Karpas-422 (cell line): ENCODE data around the gene PNPO. TPM values are rescaled to one million over a fixed set of nuclear protein-coding genes. Genes with fewer than 3 reads are reported as not detected.
"Not testable (repeated sequence)": the region's sequence is repeated elsewhere in the genome, so short reads cannot be mapped to it uniquely, and the experiment has no call there.

Experiments used
- DNase-seq: peaks from one replicate; pipeline ENCODE4 v3.0.0-alpha.2; 2015
- H2AFZ ChIP-seq: fragments of 200-600 bp; sonication (generic); 2 replicates; pipeline ENCODE4 v1.6.1; 2014; ENCODE audit warnings: antibody characterized with exemption, low read length, mixed read lengths
- H3K27ac ChIP-seq: fragments of 200-600 bp; sonication (generic); 2 replicates; pipeline ENCODE4 v1.5.1; 2014; ENCODE audit warnings: mild to moderate bottlenecking, low read length, moderate library complexity
- H3K27me3 ChIP-seq: fragments of 200-600 bp; sonication (generic); 2 replicates; pipeline ENCODE4 v1.6.1; 2014; ENCODE audit warnings: low read length, mixed read lengths
- H3K36me3 ChIP-seq: fragments of 200-600 bp; sonication (generic); 2 replicates; pipeline ENCODE4 v1.6.1; 2014; ENCODE audit warnings: low read length, mixed read lengths; ENCODE audit not compliant: insufficient read depth
- H3K4me1 ChIP-seq: fragments of 200-600 bp; sonication (generic); 2 replicates; pipeline ENCODE4 v1.6.1; 2014; ENCODE audit warnings: mild to moderate bottlenecking, low read length, mixed read lengths
- H3K4me2 ChIP-seq: fragments of 200-600 bp; sonication (generic); 2 replicates; pipeline ENCODE4 v1.6.1; 2014; ENCODE audit warnings: low read length, low read depth, mild to moderate bottlenecking; ENCODE audit not compliant: poor library complexity, severe bottlenecking
- H3K4me3 ChIP-seq: fragments of 200-600 bp; sonication (generic); 2 replicates; pipeline ENCODE4 v1.5.1; 2014; ENCODE audit warnings: mild to moderate bottlenecking, antibody characterized with exemption, low read length, mixed read lengths
- H3K79me2 ChIP-seq: fragments of 200-600 bp; sonication (generic); 2 replicates; pipeline ENCODE4 v1.6.1; 2014; ENCODE audit warnings: mild to moderate bottlenecking, low read length, mixed read lengths
- H3K9ac ChIP-seq: fragments of 200-600 bp; sonication (generic); 2 replicates; pipeline ENCODE4 v1.6.0; 2014; ENCODE audit warnings: low read length
- H3K9me2 ChIP-seq: fragments of 200-600 bp; sonication (generic), shearing (Covaris generic); replicated peaks from 2 replicates; pipeline ENCODE4 v1.6.0; 2014; ENCODE audit warnings: mild to moderate bottlenecking, low read length, moderate library complexity; ENCODE audit not compliant: insufficient read depth
- H3K9me3 ChIP-seq: fragments of 300-700, 200-600 bp; sonication (generic); 2 replicates; pipeline ENCODE4 v1.6.1; 2014; ENCODE audit warnings: low read length, mixed read lengths
- H4K20me1 ChIP-seq: fragments of 200-600 bp; sonication (generic); 2 replicates; pipeline ENCODE4 v1.6.1; 2014; ENCODE audit warnings: mild to moderate bottlenecking, antibody characterized with exemption, low read length, low read depth; ENCODE audit not compliant: insufficient read depth
- total RNA-seq: library from RNA; depleted of rRNA; stranded (reverse); fragments of >200 nt; shearing (Covaris generic); gene quantifications from 2 replicates; pipeline ENCODE4 v1.2.3, GENCODE V29; 2014; ENCODE audit warnings: low replicate concordance

The PNPO gene
- total RNA-seq, 1 experiment from 2014 or later, result 26.8 TPM

- no peaks in the 10 kb centered on the region for H3K9me3 ChIP-seq
- no peak overlapping the region for H3K4me3 ChIP-seq
- no peak overlapping the region for H3K9ac ChIP-seq
- peaks cover 4% of the 10 kb centered on the region; the same call in 1 of the 2 replicates for H3K36me3 ChIP-seq
- H3K4me2 ChIP-seq, result no peak overlapping the region
- no peaks in the 10 kb centered on the region for H4K20me1 ChIP-seq
- H3K9me2 ChIP-seq, result no peaks in the 10 kb centered on the region
- no peaks in the 10 kb centered on the region for H3K79me2 ChIP-seq
- no peaks in the 10 kb centered on the region for H3K4me1 ChIP-seq
- DNase-seq, result no peak
- H2AFZ ChIP-seq, result no peak overlapping the region
- H3K27me3 ChIP-seq, result no peaks in the 10 kb centered on the region
- no peak overlapping the region for H3K27ac ChIP-seq
These were observed 16.3 kb upstream of the PNPO start for GRCh38 chr17:47924785-47925677.

- H3K79me2 ChIP-seq, result no peaks in the 10 kb centered on the region
- no peaks in the 10 kb centered on the region for H3K9me2 ChIP-seq
- H3K9me3 ChIP-seq, result no peaks in the 10 kb centered on the region
- H3K27ac ChIP-seq, result no peak overlapping the region
- DNase-seq, result no peak
- peaks cover 4% of the 10 kb centered on the region; the same call in 1 of the 2 replicates for H3K36me3 ChIP-seq
- no peaks in the 10 kb centered on the region for H3K4me1 ChIP-seq
- H3K4me3 ChIP-seq, result no peak overlapping the region
- H3K27me3 ChIP-seq, result no peaks in the 10 kb centered on the region
- H4K20me1 ChIP-seq, result no peaks in the 10 kb centered on the region
- H3K9ac ChIP-seq, result no peak overlapping the region
- no peak overlapping the region for H2AFZ ChIP-seq
- no peak overlapping the region for H3K4me2 ChIP-seq
These were observed 15.7 kb upstream of the PNPO start for GRCh38 chr17:47925678-47925988.

- no peaks in the 10 kb centered on the region for H3K4me1 ChIP-seq
- no peak overlapping the region for H3K9ac ChIP-seq
- no peak overlapping the region for H2AFZ ChIP-seq
- H4K20me1 ChIP-seq, result no peaks in the 10 kb centered on the region
- no peaks in the 10 kb centered on the region for H3K9me2 ChIP-seq
- H3K4me3 ChIP-seq, result no peak overlapping the region
- no peaks in the 10 kb centered on the region for H3K79me2 ChIP-seq
- peaks cover 4% of the 10 kb centered on the region; the same call in 1 of the 2 replicates for H3K36me3 ChIP-seq
- H3K27ac ChIP-seq, result no peak overlapping the region
- no peaks in the 10 kb centered on the region for H3K27me3 ChIP-seq
- no peak for DNase-seq
- no peak overlapping the region for H3K4me2 ChIP-seq
- no peaks in the 10 kb centered on the region for H3K9me3 ChIP-seq
These were observed 13.5 kb upstream of the PNPO start for GRCh38 chr17:47927821-47928400.

GRCh38 chr17:47928415-47928814, 13.0 kb upstream of the PNPO start:
- Histone ChIP-seq H3K36me3 (no peaks in the 10 kb centered on the region), H3K4me3 (no peak overlapping the region), H4K20me1 (no peaks in the 10 kb centered on the region), H3K27me3 (no peaks in the 10 kb centered on the region), H2AFZ (no peak overlapping the region), H3K9ac (no peak overlapping the region), H3K79me2 (no peaks in the 10 kb centered on the region), H3K9me3 (no peaks in the 10 kb centered on the region), H3K27ac (no peak overlapping the region), H3K4me2 (no peak overlapping the region), H3K4me1 (no peaks in the 10 kb centered on the region), H3K9me2 (no peaks in the 10 kb centered on the region)
- DNase-seq, result no peak

GRCh38 chr17:47929218-47930000, 12.0 kb upstream of the PNPO start:
- H3K4me1 ChIP-seq, result no peaks in the 10 kb centered on the region
- no peaks in the 10 kb centered on the region for H3K27me3 ChIP-seq
- no peak overlapping the region for H3K9ac ChIP-seq
- H3K9me2 ChIP-seq, result no peaks in the 10 kb centered on the region
- H3K36me3 ChIP-seq, result no peaks in the 10 kb centered on the region
- DNase-seq, result no peak
- H3K4me2 ChIP-seq, result no peak overlapping the region
- no peak overlapping the region for H2AFZ ChIP-seq
- H3K4me3 ChIP-seq, result no peak overlapping the region
- no peaks in the 10 kb centered on the region for H3K9me3 ChIP-seq
- no peaks in the 10 kb centered on the region for H3K79me2 ChIP-seq
- no peaks in the 10 kb centered on the region for H4K20me1 ChIP-seq
- H3K27ac ChIP-seq, result no peak overlapping the region

- Histone ChIP-seq H3K9me3 (no peaks in the 10 kb centered on the region), H3K79me2 (no peaks in the 10 kb centered on the region), H4K20me1 (no peaks in the 10 kb centered on the region), H3K4me1 (0 out of 2 replicates have a peak, but pooled peaks cover 2% of the 10 kb centered on the region), H3K4me3 (no peak overlapping the region), H3K36me3 (no peaks in the 10 kb centered on the region), H3K9me2 (no peaks in the 10 kb centered on the region), H3K4me2 (no peak overlapping the region), H2AFZ (no peak overlapping the region), H3K27ac (no peak overlapping the region), H3K27me3 (no peaks in the 10 kb centered on the region), H3K9ac (no peak overlapping the region)
- no peak for DNase-seq
These were observed 9.5 kb upstream of the PNPO start for GRCh38 chr17:47931848-47932247.

- H3K4me2 ChIP-seq, result no peak overlapping the region
- no peak overlapping the region for H3K27ac ChIP-seq
- H3K9me3 ChIP-seq, result no peaks in the 10 kb centered on the region
- H3K79me2 ChIP-seq, result no peaks in the 10 kb centered on the region
- H4K20me1 ChIP-seq, result no peaks in the 10 kb centered on the region
- H3K36me3 ChIP-seq, result no peaks in the 10 kb centered on the region
- DNase-seq, result no peak
- H2AFZ ChIP-seq, result no peak overlapping the region
- no peaks in the 10 kb centered on the region for H3K9me2 ChIP-seq
- no peak overlapping the region for H3K9ac ChIP-seq
- H3K4me3 ChIP-seq, result no peak overlapping the region
- H3K4me1 ChIP-seq, result 0 out of 2 replicates have a peak, but pooled peaks cover 4% of the 10 kb centered on the region
- no peaks in the 10 kb centered on the region for H3K27me3 ChIP-seq
These were observed 6.5 kb upstream of the PNPO start for GRCh38 chr17:47934856-47935255.

GRCh38 chr17:47935468-47935867, 5.9 kb upstream of the PNPO start:
- not testable (repeated sequence) for H3K4me1 ChIP-seq, H3K27me3 ChIP-seq, H3K9me3 ChIP-seq, H3K27ac ChIP-seq, H4K20me1 ChIP-seq, H3K9me2 ChIP-seq, H3K4me3 ChIP-seq, DNase-seq, H2AFZ ChIP-seq, H3K79me2 ChIP-seq, H3K4me2 ChIP-seq, H3K36me3 ChIP-seq, H3K9ac ChIP-seq
